ENCODE data around the gene GCN1.

GCN1 gene

GRCh38 chr12:120090206-120090605 is 104.3 kb downstream of the GCN1 start:
- Histone ChIP-seq H3K36me3 (ENCODE audit: control insufficient read depth, insufficient read depth, low read length) (peaks cover 9% of the 10 kb centered on the region), H3K27ac (ENCODE audit: low read depth, low read length) (peak overlapping the region; percentile 22), H3K4me3 (ENCODE audit: low read depth, low read length) (no peak overlapping the region), H3K27me3 (ENCODE audit: control insufficient read depth, insufficient read depth, low read length) (no peaks in the 10 kb centered on the region), H3K9me3 (ENCODE audit: control insufficient read depth, insufficient read depth, low read length) (no peaks in the 10 kb centered on the region), H3K4me1 (ENCODE audit: control insufficient read depth, insufficient read depth, low read length) (peaks cover 42% of the 10 kb centered on the region), H3K9ac (ENCODE audit: low read depth, low read length) (no peak overlapping the region)

GRCh38 chr12:120089796-120090195 is 104.7 kb downstream of the GCN1 start:
- Histone ChIP-seq H3K36me3 (ENCODE audit: control insufficient read depth, insufficient read depth, low read length) (peaks cover 9% of the 10 kb centered on the region), H3K27ac (ENCODE audit: low read depth, low read length) (no peak overlapping the region), H3K4me3 (ENCODE audit: low read depth, low read length) (no peak overlapping the region), H3K27me3 (ENCODE audit: control insufficient read depth, insufficient read depth, low read length) (no peaks in the 10 kb centered on the region), H3K4me1 (ENCODE audit: control insufficient read depth, insufficient read depth, low read length) (peaks cover 40% of the 10 kb centered on the region), H3K9me3 (ENCODE audit: control insufficient read depth, insufficient read depth, low read length) (no peaks in the 10 kb centered on the region), H3K9ac (ENCODE audit: low read depth, low read length) (no peak overlapping the region)

GRCh38 chr12:120089105-120089504 is 105.4 kb downstream of the GCN1 start:
- H3K4me1 ChIP-seq (ENCODE audit: control insufficient read depth, insufficient read depth, low read length), result peaks cover 33% of the 10 kb centered on the region
- no peaks in the 10 kb centered on the region for H3K9me3 ChIP-seq (ENCODE audit: control insufficient read depth, insufficient read depth, low read length)
- H3K36me3 ChIP-seq (ENCODE audit: control insufficient read depth, insufficient read depth, low read length), result peaks cover 5% of the 10 kb centered on the region; the same call in 1 of the 2 replicates
- no peak overlapping the region for H3K4me3 ChIP-seq (ENCODE audit: low read depth, low read length)
- no peaks in the 10 kb centered on the region for H3K27me3 ChIP-seq (ENCODE audit: control insufficient read depth, insufficient read depth, low read length)
- H3K9ac ChIP-seq (ENCODE audit: low read depth, low read length), result no peak overlapping the region
- no peak overlapping the region for H3K27ac ChIP-seq (ENCODE audit: low read depth, low read length)

- H3K9me3 ChIP-seq (ENCODE audit: control insufficient read depth, insufficient read depth, low read length), result no peaks in the 10 kb centered on the region
- H3K27ac ChIP-seq (ENCODE audit: low read depth, low read length), result peak overlapping the region; percentile 94
- peak overlapping the region; percentile 71 for H3K9ac ChIP-seq (ENCODE audit: low read depth, low read length)
- H3K27me3 ChIP-seq (ENCODE audit: control insufficient read depth, insufficient read depth, low read length), result no peaks in the 10 kb centered on the region
- peaks cover 19% of the 10 kb centered on the region for H3K4me1 ChIP-seq (ENCODE audit: control insufficient read depth, insufficient read depth, low read length)
- peak overlapping the region; percentile 58 for H3K4me3 ChIP-seq (ENCODE audit: low read depth, low read length)
- H3K36me3 ChIP-seq (ENCODE audit: control insufficient read depth, insufficient read depth, low read length), result peaks cover 5% of the 10 kb centered on the region; the same call in 1 of the 2 replicates
Measured at GRCh38 chr12:120086801-120087621, 107.5 kb downstream of the GCN1 start.

- H3K4me3 ChIP-seq (ENCODE audit: low read depth, low read length), result peak overlapping the region; percentile 42; the same call in 1 of the 2 replicates
- H3K4me1 ChIP-seq (ENCODE audit: control insufficient read depth, insufficient read depth, low read length), result peaks cover 19% of the 10 kb centered on the region
- H3K9me3 ChIP-seq (ENCODE audit: control insufficient read depth, insufficient read depth, low read length), result no peaks in the 10 kb centered on the region
- H3K27me3 ChIP-seq (ENCODE audit: control insufficient read depth, insufficient read depth, low read length), result no peaks in the 10 kb centered on the region
- H3K9ac ChIP-seq (ENCODE audit: low read depth, low read length), result peak overlapping the region; percentile 71
- H3K27ac ChIP-seq (ENCODE audit: low read depth, low read length), result peak overlapping the region; percentile 94
- peaks cover 5% of the 10 kb centered on the region; the same call in 1 of the 2 replicates for H3K36me3 ChIP-seq (ENCODE audit: control insufficient read depth, insufficient read depth, low read length)
Measured at GRCh38 chr12:120085920-120086645, 108.4 kb downstream of the GCN1 start.

- Histone ChIP-seq H3K36me3 (ENCODE audit: control insufficient read depth, insufficient read depth, low read length) (peaks cover 1% of the 10 kb centered on the region; the same call in 1 of the 2 replicates), H3K4me1 (ENCODE audit: control insufficient read depth, insufficient read depth, low read length) (peaks cover 14% of the 10 kb centered on the region), H3K27me3 (ENCODE audit: control insufficient read depth, insufficient read depth, low read length) (no peaks in the 10 kb centered on the region), H3K9ac (ENCODE audit: low read depth, low read length) (no peak overlapping the region), H3K4me3 (ENCODE audit: low read depth, low read length) (no peak overlapping the region), H3K27ac (ENCODE audit: low read depth, low read length) (no peak overlapping the region), H3K9me3 (ENCODE audit: control insufficient read depth, insufficient read depth, low read length) (no peaks in the 10 kb centered on the region)
Measured at GRCh38 chr12:120081641-120082040, 112.9 kb downstream of the GCN1 start.

GRCh38 chr12:120079411-120080400 is 114.8 kb downstream of the GCN1 start:
- H3K36me3 ChIP-seq (ENCODE audit: control insufficient read depth, insufficient read depth, low read length), result peaks cover 2% of the 10 kb centered on the region; the same call in 1 of the 2 replicates
- H3K4me1 ChIP-seq (ENCODE audit: control insufficient read depth, insufficient read depth, low read length), result no peaks in the 10 kb centered on the region; the same call in 1 of the 2 replicates
- no peaks in the 10 kb centered on the region for H3K27me3 ChIP-seq (ENCODE audit: control insufficient read depth, insufficient read depth, low read length)
- H3K27ac ChIP-seq (ENCODE audit: low read depth, low read length), result no peak overlapping the region
- no peak overlapping the region for H3K9ac ChIP-seq (ENCODE audit: low read depth, low read length)
- H3K4me3 ChIP-seq (ENCODE audit: low read depth, low read length), result no peak overlapping the region
- no peaks in the 10 kb centered on the region for H3K9me3 ChIP-seq (ENCODE audit: control insufficient read depth, insufficient read depth, low read length)

GRCh38 chr12:120078868-120079267 is 115.6 kb downstream of the GCN1 start:
- Histone ChIP-seq H3K36me3 (ENCODE audit: control insufficient read depth, insufficient read depth, low read length) (peaks cover 2% of the 10 kb centered on the region; the same call in 1 of the 2 replicates), H3K27ac (ENCODE audit: low read depth, low read length) (no peak overlapping the region), H3K9me3 (ENCODE audit: control insufficient read depth, insufficient read depth, low read length) (no peaks in the 10 kb centered on the region), H3K4me1 (ENCODE audit: control insufficient read depth, insufficient read depth, low read length) (no peaks in the 10 kb centered on the region; the same call in 1 of the 2 replicates), H3K27me3 (ENCODE audit: control insufficient read depth, insufficient read depth, low read length) (no peaks in the 10 kb centered on the region), H3K9ac (ENCODE audit: low read depth, low read length) (no peak overlapping the region), H3K4me3 (ENCODE audit: low read depth, low read length) (no peak overlapping the region)

- H3K4me3 ChIP-seq (ENCODE audit: low read depth, low read length), result no peak overlapping the region
- H3K27me3 ChIP-seq (ENCODE audit: control insufficient read depth, insufficient read depth, low read length), result no peaks in the 10 kb centered on the region
- no peaks in the 10 kb centered on the region; the same call in 1 of the 2 replicates for H3K4me1 ChIP-seq (ENCODE audit: control insufficient read depth, insufficient read depth, low read length)
- no peak overlapping the region for H3K9ac ChIP-seq (ENCODE audit: low read depth, low read length)
- no peak overlapping the region for H3K27ac ChIP-seq (ENCODE audit: low read depth, low read length)
- H3K36me3 ChIP-seq (ENCODE audit: control insufficient read depth, insufficient read depth, low read length), result peaks cover 2% of the 10 kb centered on the region; the same call in 1 of the 2 replicates
- H3K9me3 ChIP-seq (ENCODE audit: control insufficient read depth, insufficient read depth, low read length), result no peaks in the 10 kb centered on the region
Measured at GRCh38 chr12:120077260-120077659, 117.3 kb downstream of the GCN1 start.
